GM12878 (cell line): ENCODE data around the gene PCDHB1.

Source experiments
- PBX3 ChIP-seq: IDR thresholded peaks from 2 replicates; pipeline ENCODE4 v1.6.1; 2011; ENCODE audit warnings: mild to moderate bottlenecking, low read depth, low read length, moderate library complexity; ENCODE audit not compliant: insufficient replicate concordance
- POLR2AphosphoS5 ChIP-seq: IDR thresholded peaks from 2 replicates; pipeline ENCODE4 v1.6.1; 2011; ENCODE audit warnings: mild to moderate bottlenecking, low read length, inconsistent platforms
- RCOR1 ChIP-seq: conservative IDR thresholded peaks from 2 replicates; pipeline ENCODE4 v1.6.1; 2012; ENCODE audit warnings: low read depth, low read length, improper control_type of control experiment
- SMC3 ChIP-seq: IDR thresholded peaks from 2 replicates; pipeline ENCODE4 v1.6.1; 2011; ENCODE audit warnings: low read length, improper control_type of control experiment, borderline replicate concordance
- ZBTB11 ChIP-seq: fragments of 450-650 bp; formaldehyde crosslinking; IDR thresholded peaks from 2 replicates; pipeline ENCODE4 v1.5.0; 2022; ENCODE audit warnings: mild to moderate bottlenecking, missing genetic modification characterization

DNA sequence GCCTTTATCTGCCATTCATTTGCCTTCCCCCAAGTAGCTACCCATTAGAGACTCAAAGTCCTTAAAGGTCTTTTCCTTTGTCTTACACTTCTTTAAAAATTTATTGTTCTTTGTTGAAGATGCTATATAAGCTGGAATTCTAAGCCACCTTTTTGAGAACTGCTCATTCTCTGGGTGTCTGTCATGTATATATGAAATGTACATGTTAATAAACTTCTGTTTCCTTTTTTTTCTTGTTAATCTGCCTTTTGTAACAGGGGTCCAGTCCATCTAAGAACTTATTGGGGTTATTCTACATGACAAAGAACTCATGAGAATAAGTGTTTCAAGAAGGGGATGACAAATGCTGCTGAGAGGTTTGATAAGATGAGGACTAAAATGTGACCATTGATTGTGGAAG is 43.4 kb upstream of the PCDHB1 start:
- TF ChIP-seq SMC3 (no peak), ZBTB11 (CRISPR knock-in tag) (no peak), PBX3 (no peak), POLR2AphosphoS5 (no peak), RCOR1 (no peak)
